Activated CD8-positive, alpha-beta memory T cell treated with anti-CD3 and anti-CD28 coated beads for 4 hours (primary cell): ENCODE results near the gene GCSAM.

Source experiments
- DNase-seq, 2 donors: peaks; one replicate each; pipeline ENCODE4 v3.0.0-alpha.2; 2020; ENCODE audit warnings: low read depth in 2 of 2

GCSAM gene, protein sequence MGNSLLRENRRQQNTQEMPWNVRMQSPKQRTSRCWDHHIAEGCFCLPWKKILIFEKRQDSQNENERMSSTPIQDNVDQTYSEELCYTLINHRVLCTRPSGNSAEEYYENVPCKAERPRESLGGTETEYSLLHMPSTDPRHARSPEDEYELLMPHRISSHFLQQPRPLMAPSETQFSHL

DNA sequence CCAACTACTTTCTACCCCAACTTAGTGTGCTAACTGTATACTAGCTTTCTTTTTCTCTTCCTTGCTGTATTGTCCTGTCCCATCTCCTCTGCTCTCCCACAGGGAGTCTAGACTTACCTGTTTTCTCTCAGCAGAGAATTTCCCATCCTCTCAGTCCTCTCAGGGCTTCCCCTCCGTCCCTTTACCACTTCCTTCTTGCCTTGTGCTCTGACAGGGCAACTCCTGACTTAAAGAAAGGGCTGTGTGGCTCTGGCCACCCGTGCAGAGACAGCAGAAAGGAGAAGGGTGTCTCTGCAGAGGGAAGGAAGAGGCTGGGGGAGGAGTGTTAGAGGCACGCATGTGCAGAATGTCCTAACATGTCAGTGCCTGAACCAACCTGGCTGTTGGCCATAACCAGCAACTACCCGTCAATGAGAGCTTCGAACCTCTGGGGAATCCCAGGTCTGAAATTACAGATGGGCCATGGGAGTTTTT is at the start of gene GCSAM:
Gene GCSAM, minus strand, starts transcription at position 274 of the 474 bp plus-strand sequence. Its CDS starts 128 bp downstream, at position 146.
- peak in 1 of 2 donors; percentile 23 for DNase-seq

DNA sequence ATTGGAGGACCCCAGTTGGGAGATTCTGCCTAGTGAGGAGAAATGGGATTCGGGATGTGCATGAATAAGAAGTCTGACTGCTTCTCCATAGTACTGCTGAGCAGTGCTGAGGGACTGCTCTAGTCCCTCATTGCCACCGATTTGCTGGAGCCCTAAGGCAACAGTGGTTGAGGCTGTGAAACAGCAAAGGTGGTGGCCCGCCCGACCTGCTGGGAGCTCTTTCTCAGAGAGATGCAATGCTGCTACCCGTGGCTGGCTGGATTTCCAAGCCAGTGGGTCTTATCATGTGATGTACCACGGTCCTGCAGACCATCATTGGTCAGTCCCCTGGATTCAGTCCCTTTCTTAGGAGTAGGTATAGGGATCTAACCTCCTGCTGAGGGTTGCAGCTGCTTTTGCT is 42.6 kb upstream of the GCSAM start:
- DNase-seq = no peak

DNA sequence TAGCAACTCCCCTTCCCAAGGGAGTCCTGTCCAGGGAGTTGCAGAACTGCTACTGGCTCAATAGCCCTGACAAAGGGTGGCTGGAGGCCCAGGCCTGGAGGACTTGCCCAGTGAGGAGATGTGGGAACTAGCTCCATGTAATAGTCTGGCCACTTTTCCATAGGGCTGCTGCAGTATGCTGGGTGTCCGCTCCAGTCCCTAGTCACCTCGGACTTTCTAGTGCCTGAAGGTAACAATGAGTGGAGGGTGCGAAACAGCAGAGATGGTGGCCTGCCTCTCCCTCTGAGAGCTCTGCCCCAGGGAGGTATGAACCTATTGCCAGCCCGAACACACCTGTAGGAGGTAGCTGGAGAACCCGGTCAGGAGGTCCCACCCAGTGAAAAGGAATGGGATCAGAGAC is 42.0 kb upstream of the GCSAM start:
- DNase-seq = no peak

DNA sequence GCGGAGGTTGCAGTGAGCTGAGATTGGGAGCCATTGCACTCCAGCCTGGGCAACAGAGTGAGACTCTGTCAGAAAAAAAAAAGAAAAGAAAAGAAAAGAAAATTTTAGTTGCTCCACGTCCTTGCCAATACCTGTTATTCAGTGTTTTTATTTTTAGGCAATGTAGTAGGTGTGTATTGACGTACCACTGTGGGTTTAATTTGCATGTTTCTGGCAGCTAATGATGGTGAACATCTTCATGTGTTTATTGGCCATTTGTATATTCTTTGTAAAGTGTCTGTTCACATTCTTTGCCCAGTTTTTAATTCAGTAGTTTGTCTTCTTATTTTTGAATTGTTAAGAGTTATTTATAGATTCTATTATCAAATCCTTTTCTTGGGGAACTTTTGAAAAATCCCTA is 38.1 kb upstream of the GCSAM start:
- no peak for DNase-seq

DNA sequence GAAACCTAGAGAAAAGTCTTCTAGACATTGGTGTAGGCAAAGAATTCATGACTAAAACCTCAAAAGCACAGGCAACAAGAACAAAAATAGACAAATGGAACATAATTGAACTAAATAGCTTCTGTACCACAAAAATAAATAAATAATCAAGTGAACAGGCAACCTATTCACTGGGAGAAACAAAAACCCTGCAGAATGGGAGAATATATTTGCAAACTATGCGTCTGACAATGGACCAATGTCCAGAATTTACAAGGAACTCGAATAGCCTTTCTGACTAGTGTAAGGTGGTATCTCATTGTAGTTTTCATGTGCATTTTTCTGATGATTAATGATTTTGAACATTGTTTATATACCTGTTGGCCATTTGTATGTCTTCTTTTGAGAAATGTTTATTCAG is 37.0 kb upstream of the GCSAM start:
- no peak for DNase-seq

DNA sequence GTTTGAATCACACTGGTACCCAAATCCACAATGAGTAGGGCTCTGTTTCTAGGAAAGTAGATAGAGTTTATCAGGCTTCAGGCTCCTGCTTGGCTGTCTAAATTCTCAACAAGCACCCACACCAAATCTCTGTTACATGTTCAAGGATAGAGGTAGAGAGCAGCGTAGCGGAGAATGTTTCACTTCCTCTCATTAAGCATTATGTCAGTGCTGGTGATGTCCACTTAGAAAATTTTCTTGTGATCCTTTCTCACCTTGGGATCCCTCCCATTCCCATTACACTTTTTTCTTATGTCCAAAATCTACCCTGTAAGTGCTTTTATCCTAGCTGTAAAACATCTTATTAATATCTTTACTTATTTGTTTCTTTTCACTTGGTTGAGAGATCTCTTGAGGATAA is 34.7 kb upstream of the GCSAM start:
- DNase-seq = no peak

DNA sequence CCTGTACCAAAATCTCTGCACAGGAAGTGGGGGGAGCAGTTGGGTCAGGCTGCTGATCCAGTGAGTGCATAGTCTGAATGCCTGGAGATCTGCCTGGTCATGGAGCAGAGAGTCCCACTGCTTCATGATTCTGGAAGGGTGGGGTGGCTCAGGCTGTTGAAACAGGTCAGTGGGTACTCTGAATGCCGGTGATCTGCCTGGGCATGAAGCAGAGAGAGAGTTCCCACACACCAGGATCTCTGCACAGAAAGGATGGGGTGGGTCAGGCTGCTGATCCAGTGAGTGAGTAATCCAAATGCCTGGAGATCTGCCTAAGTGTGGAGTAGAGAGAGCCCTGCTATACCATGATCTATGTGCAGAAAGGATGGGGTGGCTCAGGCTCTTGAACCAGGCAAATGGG is 16.1 kb upstream of the GCSAM start:
- no peak for DNase-seq

DNA sequence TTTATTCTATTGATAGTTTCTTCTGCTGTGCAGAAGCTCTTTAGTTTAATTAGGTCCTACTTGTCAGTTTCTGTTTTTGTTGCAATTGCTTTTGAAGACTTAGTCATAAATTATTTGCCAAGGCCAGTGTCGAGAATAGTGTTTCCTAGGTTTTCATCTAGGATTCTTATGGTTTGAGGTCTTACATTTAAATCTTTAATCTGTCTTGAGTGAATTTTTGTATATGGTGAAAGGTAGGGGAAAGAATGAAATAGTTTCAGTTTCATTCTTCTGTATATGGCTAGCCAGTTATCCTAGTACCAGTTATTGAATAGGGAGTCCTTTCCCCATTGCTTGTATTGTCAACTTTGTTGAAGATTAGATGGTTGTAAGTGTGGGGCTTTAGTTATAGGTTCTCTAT is 10.6 kb upstream of the GCSAM start:
- DNase-seq = no peak

DNA sequence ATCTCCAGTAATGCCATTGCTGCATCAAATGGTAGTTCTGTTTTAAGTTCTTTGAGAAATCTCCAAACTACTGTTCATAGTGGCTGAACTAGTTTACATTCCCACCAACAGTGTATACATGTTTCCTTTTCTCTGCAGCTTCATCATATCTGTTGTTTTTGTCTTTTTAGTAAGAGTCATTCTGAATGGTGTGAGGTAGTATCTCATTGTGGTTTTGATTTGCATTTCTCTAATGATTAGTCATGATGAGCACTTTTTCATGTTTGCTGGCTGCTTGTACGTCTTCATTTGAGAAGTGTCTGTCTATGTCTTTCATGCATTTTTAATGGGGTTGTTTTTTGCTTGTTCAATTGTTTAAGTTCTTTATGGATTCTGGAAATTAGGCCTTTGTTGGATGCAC is 10.2 kb upstream of the GCSAM start:
- no peak for DNase-seq

DNA sequence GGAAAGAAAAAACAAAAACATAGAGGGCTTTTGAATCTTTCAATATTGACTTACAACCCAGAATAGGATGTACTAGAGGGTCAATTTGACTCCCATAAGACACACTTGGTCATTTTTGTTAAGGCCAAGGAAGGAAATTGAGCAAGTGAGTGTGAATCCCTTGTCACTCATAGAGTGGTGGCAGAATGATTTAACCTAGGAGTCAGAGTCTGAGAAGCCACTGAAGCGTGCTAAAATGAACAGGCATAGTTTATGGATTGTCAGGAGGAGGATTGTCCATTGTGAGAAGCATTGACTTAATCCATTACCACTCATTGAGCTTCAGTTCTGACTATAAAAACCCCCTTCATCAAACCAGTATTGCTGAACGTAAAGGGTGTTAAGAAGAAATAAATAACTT is 8.2 kb upstream of the GCSAM start:
- no peak for DNase-seq

DNA sequence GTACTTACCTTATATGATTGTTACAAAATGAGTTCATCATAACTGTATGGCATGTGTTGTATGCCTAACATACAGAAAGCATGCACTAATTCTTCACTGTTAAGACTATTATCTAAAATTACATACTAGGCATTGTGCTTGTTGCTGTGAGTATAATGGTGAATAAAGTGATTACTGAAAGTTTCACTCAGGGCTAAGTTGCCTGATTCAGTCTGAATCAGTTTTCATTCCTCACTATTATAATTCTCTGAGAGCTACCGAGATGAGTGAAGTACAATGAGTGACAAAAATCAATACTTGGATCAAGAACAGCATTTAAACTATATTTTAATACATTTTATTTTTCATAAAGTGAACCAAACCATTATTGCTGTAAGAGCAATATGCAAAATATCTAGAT is 7.5 kb upstream of the GCSAM start:
- DNase-seq = no peak

DNA sequence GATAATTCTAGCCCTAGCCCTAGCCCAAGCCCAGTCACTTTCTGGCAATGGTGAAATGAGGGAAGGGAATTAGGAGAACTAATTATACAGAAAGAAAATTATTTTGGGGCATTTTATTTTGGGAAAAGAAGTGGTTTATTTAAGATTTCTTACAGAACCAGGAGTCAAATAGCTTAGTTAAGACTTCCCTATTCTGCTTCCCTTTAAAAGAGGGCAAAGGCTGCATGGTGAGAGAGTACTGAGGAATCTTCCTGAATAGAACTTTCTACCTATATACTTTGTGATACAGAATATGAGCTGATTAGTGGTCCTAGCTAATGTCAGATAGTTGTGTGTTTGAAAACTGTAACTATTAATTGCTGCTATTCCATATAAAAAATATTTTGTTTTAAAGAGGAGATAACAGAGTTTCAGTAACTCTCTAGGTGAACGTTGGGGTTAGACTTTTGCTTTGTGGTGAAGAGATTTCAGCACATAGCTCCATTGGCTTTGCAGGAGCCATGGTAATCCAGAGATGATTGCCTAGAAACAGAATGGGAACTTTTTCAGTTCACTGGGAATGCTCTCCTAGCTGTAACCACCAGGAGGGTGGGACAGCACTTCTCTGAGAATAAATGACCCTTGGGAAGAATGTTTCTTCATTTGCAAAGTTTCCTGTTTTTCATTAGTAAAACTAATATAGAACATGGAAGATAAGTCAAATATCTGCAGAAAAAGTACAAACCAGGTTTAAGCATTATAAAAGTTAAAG is 5.3 kb upstream of the GCSAM start:
- DNase-seq = no peak

DNA sequence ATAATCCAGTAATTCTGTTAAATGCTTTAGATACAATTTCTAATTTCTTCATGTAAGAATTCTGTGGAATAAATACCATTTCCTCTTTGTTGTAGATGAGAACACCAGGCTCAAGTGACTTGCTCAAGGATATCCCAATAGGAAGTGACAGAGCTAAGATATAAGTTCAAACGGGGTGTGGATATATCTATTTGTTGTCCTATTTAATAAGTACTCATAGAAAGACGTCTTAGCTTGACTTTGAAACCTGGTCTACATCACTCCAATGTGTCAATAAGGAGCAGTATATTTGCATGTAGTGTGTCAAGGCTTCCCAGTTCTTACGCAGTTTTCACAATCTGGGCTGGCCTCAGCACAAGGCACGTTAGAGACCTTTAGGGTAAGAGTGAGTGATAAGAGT is 4.7 kb upstream of the GCSAM start:
- DNase-seq = no peak

DNA sequence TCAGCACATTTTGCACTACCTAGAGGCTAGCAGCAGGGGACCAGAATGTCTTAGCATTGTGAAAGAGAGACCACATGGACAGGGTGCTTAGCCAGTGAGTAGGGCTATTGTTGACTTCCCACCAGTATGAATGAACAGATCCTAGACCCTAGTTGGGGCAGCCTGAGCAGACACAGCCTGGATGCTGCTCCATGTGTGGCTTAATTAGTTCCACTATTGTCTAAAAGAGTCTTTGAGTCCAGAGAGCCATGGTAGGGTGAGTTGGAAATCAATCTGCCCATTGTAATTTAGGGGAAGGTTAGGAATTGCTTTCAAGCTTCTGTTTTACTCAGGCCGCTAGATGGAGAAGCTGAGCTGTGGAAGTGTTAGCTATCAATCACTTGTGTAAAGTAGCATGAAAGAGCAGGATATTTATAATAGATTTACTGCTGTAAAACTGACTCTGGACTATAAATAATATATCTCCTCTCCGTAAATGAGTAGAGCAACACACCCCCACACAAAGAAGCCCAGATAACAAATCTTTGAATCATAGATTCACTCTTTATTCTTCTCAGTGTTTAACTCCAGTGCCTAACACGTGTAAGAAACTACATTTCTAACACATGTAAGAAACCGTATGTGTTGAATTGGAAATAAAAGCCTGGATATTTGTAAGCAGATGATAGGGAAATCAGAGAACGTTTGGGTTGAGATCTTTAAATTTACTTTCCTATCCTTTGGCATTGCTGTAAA is 4.1 kb upstream of the GCSAM start:
- DNase-seq = no peak

DNA sequence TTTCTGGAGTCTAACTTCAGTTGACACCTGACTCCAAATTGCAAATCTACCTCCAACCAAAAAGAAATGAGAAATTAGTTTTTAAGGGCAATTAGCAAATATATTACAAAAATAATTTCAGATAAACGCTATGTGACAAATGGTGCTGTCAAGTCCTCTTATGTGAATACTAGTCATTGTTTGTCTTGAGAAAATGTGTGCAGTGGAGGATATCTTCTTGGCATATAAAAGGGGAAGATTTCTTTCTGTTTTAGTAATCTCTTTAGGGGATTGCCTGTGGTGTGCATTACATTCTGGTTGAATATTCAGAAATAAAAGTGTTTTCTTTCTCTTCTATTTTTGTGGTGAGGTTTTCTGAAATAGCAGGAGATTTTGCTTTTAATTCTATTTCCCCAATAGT is 3.0 kb upstream of the GCSAM start:
- DNase-seq = no peak

DNA sequence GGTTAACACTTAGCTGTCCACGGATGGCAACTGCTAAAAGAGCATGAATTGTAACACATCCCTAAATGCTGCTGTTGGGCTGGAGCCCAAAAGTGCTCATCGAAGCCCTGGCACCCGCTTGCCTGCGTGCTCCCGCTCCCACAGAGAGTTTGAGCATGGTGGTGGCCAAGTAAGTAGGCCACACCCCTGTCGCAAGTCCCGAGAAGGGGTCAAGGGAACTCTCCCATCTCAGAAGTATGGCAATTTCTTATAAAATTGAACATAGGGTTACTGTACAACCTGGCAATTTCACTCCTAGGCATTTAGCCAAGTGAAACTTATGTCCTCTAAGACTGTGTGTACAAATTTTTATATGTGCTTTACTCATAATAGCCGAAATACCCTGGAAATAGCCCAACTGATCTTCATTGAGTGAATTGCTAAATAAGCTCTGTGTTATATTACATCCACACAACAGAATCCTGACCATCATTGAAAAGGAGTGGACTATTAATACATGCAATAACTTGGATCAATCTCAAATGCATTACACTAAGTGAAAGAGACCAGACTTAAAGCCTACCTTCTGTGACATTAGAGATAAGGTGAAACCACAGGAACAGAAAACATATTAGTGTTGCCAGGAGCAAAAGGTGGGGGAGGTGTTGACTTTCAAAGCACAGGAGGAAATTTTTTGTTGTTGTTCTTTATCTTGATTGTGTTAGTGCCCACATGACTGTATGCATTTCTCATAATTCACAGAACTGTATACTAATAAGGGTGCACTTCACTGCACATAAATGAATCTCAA is 1.5 kb upstream of the GCSAM start:
- no peak for DNase-seq

DNA sequence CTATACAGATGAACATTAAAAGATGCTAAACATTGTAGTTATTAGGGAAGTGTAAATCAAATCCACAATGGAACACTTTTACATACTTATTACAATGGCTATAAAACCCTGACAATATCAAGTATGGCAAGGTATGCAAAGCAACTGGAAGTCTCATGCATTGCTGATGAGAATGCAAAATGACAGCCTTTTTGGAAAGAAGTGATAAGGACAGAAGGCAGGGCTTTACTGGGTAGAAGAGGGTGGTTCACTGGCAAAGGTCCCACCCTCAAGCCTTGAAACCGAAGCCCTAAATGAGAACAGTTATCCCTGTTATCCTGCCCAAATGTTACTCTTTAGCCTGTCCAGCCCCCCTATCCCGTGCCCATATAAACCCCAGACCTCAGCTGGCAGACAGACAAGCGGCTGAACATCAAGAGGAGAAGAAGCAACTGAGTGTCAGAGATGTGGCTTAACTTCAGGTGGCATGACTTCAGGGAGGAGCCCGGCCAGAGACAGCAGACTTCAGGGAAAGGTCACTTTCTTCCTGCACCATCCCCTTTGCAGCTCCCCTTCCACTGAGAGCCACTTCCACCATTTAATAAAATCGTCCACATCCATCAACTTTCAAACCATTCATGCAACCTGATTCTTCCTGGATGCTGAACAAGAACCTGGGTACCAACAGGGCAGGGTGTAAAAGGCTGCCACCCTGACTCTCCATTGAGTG is 732 bp upstream of the GCSAM start:
- no peak for DNase-seq

DNA sequence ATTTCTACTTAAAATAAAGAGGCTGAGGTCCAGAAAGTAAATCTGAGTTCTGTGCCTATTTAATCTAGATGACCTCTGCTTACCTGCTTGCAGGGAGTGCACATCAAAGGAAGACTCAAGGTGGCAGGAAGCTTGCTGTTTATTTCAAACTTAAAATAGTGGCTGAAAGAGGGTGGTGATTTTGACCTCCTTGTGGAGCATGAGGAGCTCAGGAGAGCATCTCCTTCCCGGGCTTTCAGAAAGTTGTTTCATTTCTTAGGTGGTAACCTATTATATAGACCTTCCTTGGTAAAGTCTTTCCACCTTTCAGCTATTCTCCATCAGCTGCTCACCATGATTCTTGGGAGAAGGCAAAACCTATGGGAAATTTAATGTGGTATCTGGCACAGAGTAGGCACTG is 494 bp downstream of the GCSAM start:
- DNase-seq = no peak

DNA sequence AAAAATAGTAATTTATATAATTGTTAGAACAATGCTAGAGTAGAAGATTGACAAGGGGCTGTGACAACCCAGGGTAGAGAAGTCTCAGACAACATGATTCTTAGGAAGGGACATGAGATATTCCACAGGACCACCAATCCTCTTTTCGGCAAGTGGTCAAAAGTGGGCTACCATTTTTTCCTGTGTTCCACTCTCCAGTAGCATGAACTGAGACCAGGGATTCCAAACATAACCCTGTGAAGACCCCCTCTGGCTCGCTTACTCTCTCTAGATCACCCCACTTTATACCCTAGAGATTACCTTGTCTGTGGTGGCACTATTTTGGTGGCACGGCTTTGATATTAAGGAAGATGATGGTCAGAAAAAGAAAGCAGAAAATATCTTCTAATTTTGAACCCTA is 960 bp downstream of the GCSAM start:
- DNase-seq = no peak

DNA sequence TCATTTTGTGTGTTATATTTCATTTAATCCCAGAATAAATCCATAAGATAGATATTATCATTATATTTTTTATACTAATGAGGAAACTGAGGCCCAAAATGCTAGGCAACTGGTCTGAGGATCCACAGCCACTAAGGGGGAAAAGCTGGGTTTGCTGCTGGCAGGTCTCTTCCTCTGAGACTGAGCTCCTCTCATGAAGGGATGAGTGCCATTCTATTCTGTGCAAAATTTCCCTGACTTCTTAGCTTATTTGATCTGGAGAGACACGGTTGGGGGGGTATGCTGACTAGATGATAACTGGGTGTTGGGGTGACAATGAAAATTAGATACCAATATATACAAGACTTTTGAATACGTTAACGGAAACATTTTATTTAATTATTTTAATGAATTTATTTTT is 1.9 kb downstream of the GCSAM start:
- DNase-seq = no peak

DNA sequence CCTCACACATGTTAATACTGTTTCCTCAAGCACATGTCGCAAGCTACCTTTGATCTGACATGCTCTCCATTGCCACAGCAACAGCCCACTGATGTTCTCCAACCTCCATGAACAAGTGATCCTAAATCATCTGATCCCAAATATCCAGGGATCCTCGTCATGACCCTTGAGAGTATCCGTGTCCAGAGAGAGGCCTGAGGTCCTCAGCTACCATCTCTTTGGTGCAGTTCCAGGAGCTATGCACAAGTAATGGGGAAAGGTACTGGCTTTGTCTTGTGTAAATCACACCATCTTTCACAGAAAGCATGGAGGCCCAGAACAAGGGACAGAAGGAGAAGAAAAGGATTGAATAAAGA is 2.4 kb downstream of the GCSAM start:
- no peak for DNase-seq
